Endothelial cell of umbilical vein (primary cell): ENCODE data around the gene RAB4B. TPM values are rescaled to one million over a fixed set of nuclear protein-coding genes. Genes with fewer than 3 reads are reported as not detected.

Experiments
- BruUV-seq: library from RNA; stranded (reverse); fragments of 400-500 nt; replicated peaks from 2 replicates; lab custom pipeline; 2021; lab: Mats Ljungman, UMichigan
- CTCF ChIA-PET: fragments of 300-600, 350-600 bp; sonication (Branson Sonifier 250); formaldehyde crosslinking; loops from one replicate; lab custom pipeline; 2021; ENCODE audit warnings: antibody characterized with exemption, inconsistent platforms; lab: Charles Lee
- POLR2A ChIA-PET: fragments of 300-600, 350-600 bp; sonication (Branson Sonifier 250); formaldehyde crosslinking; loops from one replicate; lab custom pipeline; 2021; ENCODE audit warnings: antibody characterized with exemption, inconsistent platforms; lab: Charles Lee
- DNase-seq: peaks from one replicate; pipeline ENCODE4 v3.0.0-alpha.2; 2011; ENCODE audit warnings: low read depth, low spot score
- FAIRE-seq: peaks from 2 replicates; lab custom pipeline; 2011; peaks lifted over from hg19 to GRCh38; lab: Jason Lieb, UNC
- H2AFZ ChIP-seq: 2 replicates; pipeline ENCODE4 v1.6.0; 2012; ENCODE audit warnings: low read depth, low read length, control low read depth, inconsistent platforms
- H3K27ac ChIP-seq: 2 replicates; pipeline ENCODE4 v1.5.1; 2011; ENCODE audit warnings: low read depth, mild to moderate bottlenecking, control low read depth, low read length, moderate library complexity; ENCODE audit not compliant: insufficient read depth
- H3K27me3 ChIP-seq, 2 experiments: 2 replicates each; pipeline versions ENCODE4 v1.6.0 to v1.6.1; 2011; ENCODE audit warnings: low read length in 2 of 2, mixed read lengths in 1 of 2; ENCODE audit not compliant: control insufficient read depth in 2 of 2, insufficient read depth in 2 of 2
- H3K36me3 ChIP-seq, 2 experiments: 2 replicates in 1 of 2; 3 replicates in 1 of 2; pipeline ENCODE4 v1.5.1; 2011; ENCODE audit warnings: low read length in 2 of 2, mild to moderate bottlenecking in 1 of 2, moderate library complexity in 1 of 2; ENCODE audit not compliant: control insufficient read depth in 2 of 2, insufficient read depth in 2 of 2; ENCODE audit errors: extremely low read depth in 1 of 2
- H3K4me1 ChIP-seq: 3 replicates; pipeline ENCODE4 v1.5.1; 2011; ENCODE audit warnings: mild to moderate bottlenecking, low read length; ENCODE audit not compliant: control insufficient read depth, insufficient read depth; ENCODE audit errors: extremely low read depth
- H3K4me2 ChIP-seq: 2 replicates; pipeline ENCODE4 v1.6.1; 2011; ENCODE audit warnings: low read length, control low read depth, mixed read lengths; ENCODE audit not compliant: insufficient read depth
- H3K4me3 ChIP-seq, 3 experiments: fragments of 200-600 bp in 1 of 3; sonication (generic), shearing (Covaris generic) in 1 of 3; replicated peaks in 1 of 3; 2 replicates each; pipeline ENCODE4 v1.5.1; 2011 to 2016; ENCODE audit warnings: control low read depth in 3 of 3, low read length in 3 of 3, mild to moderate bottlenecking in 2 of 3, inconsistent platforms in 1 of 3, low read depth in 1 of 3, moderate library complexity in 1 of 3; ENCODE audit not compliant: insufficient read depth in 1 of 3
- H3K79me2 ChIP-seq: 2 replicates; pipeline ENCODE4 v1.6.0; 2012; ENCODE audit warnings: low read length, inconsistent platforms; ENCODE audit not compliant: control insufficient read depth, insufficient read depth
- H3K9ac ChIP-seq: replicated peaks from 2 replicates; pipeline ENCODE3; 2011; ENCODE audit warnings: low read length, control low read depth; ENCODE audit not compliant: insufficient read depth; ENCODE audit errors: extremely low read depth
- H3K9me1 ChIP-seq: replicated peaks from 3 replicates; pipeline ENCODE4 v1.6.0; 2011; ENCODE audit warnings: mild to moderate bottlenecking, low read length; ENCODE audit not compliant: control insufficient read depth, insufficient read depth; ENCODE audit errors: extremely low read depth
- H3K9me3 ChIP-seq: replicated peaks from 2 replicates; pipeline ENCODE4 v1.5.1; 2012; ENCODE audit warnings: low read length, inconsistent platforms; ENCODE audit not compliant: control insufficient read depth, insufficient read depth
- H4K20me1 ChIP-seq: replicated peaks from 2 replicates; pipeline ENCODE3; 2011; ENCODE audit warnings: mild to moderate bottlenecking, low read length; ENCODE audit not compliant: control insufficient read depth, insufficient read depth; ENCODE audit errors: extremely low read depth
- EZH2 ChIP-seq: IDR thresholded peaks from 2 replicates; pipeline ENCODE4 v1.6.1; 2012; ENCODE audit warnings: borderline replicate concordance, low read depth, mild to moderate bottlenecking, moderate library complexity, low read length, inconsistent platforms; ENCODE audit not compliant: severe bottlenecking
- FOS ChIP-seq: IDR thresholded peaks from 2 replicates; pipeline ENCODE4 v1.6.1; 2011; ENCODE audit warnings: mild to moderate bottlenecking, low read length, moderate library complexity, borderline replicate concordance; ENCODE audit not compliant: insufficient read depth
- GATA2 ChIP-seq: IDR thresholded peaks from 2 replicates; pipeline ENCODE4 v1.7.0; 2011; ENCODE audit warnings: low read depth, mild to moderate bottlenecking, moderate library complexity, mixed read lengths, low read length; ENCODE audit not compliant: insufficient read length, insufficient read depth
- JUN ChIP-seq: IDR thresholded peaks from 2 replicates; pipeline ENCODE4 v1.6.1; 2011; ENCODE audit warnings: borderline replicate concordance, low read depth; ENCODE audit not compliant: insufficient read length, insufficient read depth
- MYC ChIP-seq: IDR thresholded peaks from one replicate; pipeline ENCODE4 v1.6.1; 2011; ENCODE audit warnings: mild to moderate bottlenecking, low read depth, low read length
- POLR2A ChIP-seq: IDR thresholded peaks from 2 replicates; pipeline ENCODE4 v1.6.1; 2012; ENCODE audit warnings: low read depth, mild to moderate bottlenecking, control low read depth, low read length
- POLR2AphosphoS5 ChIP-seq: IDR thresholded peaks from 2 replicates; pipeline ENCODE4 v1.6.1; 2012; ENCODE audit warnings: low read depth, mild to moderate bottlenecking, control low read depth, low read length, moderate library complexity; ENCODE audit not compliant: insufficient read depth
- dilution Hi-C: fragments of 300-500 bp; cut with MboI; formaldehyde crosslinking; loops from one replicate; pipeline ENCODE4 v1.15.0; 2019; ENCODE audit warnings: low sequenced_read_pairs; ENCODE audit not compliant: extremely low pct_ligation_motif_present
- intact Hi-C: fragments of 100-400 bp; cut with micrococcal nuclease; formaldehyde crosslinking; loops from one replicate; pipeline ENCODE4 v1.10.0; 2022
- polyA plus RNA-seq, 4 experiments: library from polyadenylated mRNA; depleted of rRNA in 3 of 4; stranded (reverse) in 3 of 4; unstranded in 1 of 4; fragments of >200 nt; gene quantifications; 2 replicates each; pipeline versions ENCODE4 v1.2.1 to v1.2.3, GENCODE V29; 2011 to 2012; ENCODE audit warnings: missing spikeins in 1 of 4
- total RNA-seq: library from RNA; stranded (reverse); gene quantifications from 2 replicates; pipeline ENCODE4 v1.2.3, GENCODE V29; 2021
- TF ChIP-seq, protein P1 (sequence below), 2 donors: IDR thresholded peaks; 1 replicate in 1 of 2; 2 replicates in 1 of 2; pipeline ENCODE4 v1.5.1; 2011; ENCODE audit warnings: low read length in 2 of 2, mild to moderate bottlenecking in 2 of 2, moderate library complexity in 2 of 2, control low read depth in 1 of 2, inconsistent platforms in 1 of 2, low read depth in 1 of 2; ENCODE audit not compliant: insufficient read depth in 1 of 2; ENCODE audit errors: extremely low read depth in 1 of 2
- TF ChIP-seq, protein P2 (sequence below): IDR thresholded peaks from 2 replicates; pipeline ENCODE4 v1.6.1; 2011; ENCODE audit not compliant: insufficient read depth, insufficient read length

Gene RAB4B
- total and polyA plus RNA-seq, 2 donors (not counting 3 experiments of a cell fraction or from before 2014, with no cell fraction given) = 33.6 to 61.0 TPM

DNA sequence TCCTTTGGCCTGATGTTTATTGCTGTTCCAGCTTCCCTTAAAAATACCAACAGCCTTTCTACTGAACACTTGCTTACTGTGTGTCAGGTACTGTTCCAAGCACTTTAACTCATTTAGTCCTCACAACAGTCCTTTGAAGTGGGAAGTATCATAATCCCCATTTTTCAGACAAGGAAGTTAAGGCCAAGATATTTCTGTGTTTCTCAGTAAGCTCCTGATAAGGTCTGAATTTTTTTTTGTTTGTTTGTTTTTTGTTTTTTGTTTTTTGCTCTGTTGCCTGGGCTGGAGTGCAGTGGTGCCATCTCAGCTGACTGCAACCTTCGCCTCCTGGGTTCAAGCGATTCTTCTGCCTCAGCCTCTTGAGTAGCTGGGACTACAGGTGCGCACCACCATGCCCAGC lies 19.6 kb upstream of the RAB4B start:
- intact Hi-C loops (no loop called here), dilution Hi-C loops (no loop called here)
- DNase-seq = no peak
- TF ChIP-seq JUN = no peak
- TF ChIP-seq MYC = no peak
- TF ChIP-seq, protein P1, sequence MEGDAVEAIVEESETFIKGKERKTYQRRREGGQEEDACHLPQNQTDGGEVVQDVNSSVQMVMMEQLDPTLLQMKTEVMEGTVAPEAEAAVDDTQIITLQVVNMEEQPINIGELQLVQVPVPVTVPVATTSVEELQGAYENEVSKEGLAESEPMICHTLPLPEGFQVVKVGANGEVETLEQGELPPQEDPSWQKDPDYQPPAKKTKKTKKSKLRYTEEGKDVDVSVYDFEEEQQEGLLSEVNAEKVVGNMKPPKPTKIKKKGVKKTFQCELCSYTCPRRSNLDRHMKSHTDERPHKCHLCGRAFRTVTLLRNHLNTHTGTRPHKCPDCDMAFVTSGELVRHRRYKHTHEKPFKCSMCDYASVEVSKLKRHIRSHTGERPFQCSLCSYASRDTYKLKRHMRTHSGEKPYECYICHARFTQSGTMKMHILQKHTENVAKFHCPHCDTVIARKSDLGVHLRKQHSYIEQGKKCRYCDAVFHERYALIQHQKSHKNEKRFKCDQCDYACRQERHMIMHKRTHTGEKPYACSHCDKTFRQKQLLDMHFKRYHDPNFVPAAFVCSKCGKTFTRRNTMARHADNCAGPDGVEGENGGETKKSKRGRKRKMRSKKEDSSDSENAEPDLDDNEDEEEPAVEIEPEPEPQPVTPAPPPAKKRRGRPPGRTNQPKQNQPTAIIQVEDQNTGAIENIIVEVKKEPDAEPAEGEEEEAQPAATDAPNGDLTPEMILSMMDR (IDR thresholded peaks at IDR 0.05; ENCODE audit: extremely low read depth in 1 of 2, insufficient read depth in 1 of 2, low read depth in 1 of 2, low read length in 2 of 2) = no peak
- TF ChIP-seq FOS = no peak
- TF ChIP-seq EZH2 = no peak
- TF ChIP-seq GATA2 = no peak
- TF ChIP-seq POLR2AphosphoS5 = no peak
- TF ChIP-seq POLR2A = no peak
- TF ChIP-seq, protein P2, sequence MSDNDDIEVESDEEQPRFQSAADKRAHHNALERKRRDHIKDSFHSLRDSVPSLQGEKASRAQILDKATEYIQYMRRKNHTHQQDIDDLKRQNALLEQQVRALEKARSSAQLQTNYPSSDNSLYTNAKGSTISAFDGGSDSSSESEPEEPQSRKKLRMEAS = no peak
- Histone ChIP-seq H3K9me3 (no peaks in the 10 kb centered on the region), H3K4me1 (peaks cover 33% of the 10 kb centered on the region), H3K9me1 (no peaks in the 10 kb centered on the region), H3K27me3 (no peaks in the 10 kb centered on the region), H3K4me2 (no peak overlapping the region), H2AFZ (no peak overlapping the region), H3K4me3 (no peak overlapping the region), H4K20me1 (no peaks in the 10 kb centered on the region), H3K9ac (no peak overlapping the region), H3K36me3 (peaks cover 24 to 51% of the 10 kb centered on the region in 2 experiments), H3K27ac (no peak overlapping the region), H3K79me2 (peaks cover 63% of the 10 kb centered on the region)
- CTCF ChIA-PET = interaction anchor here (0.5 to 2.0 kb wide), 3 partner anchors 13 to 78 kb away, joined by 3 to 5 read pairs (median 5); partner anchors contain the start of gene EGLN2
- FAIRE-seq = peak; percentile 31
- BruUV-seq = no TSS peak
- POLR2A ChIA-PET = interaction anchor here (1.7 kb wide), 1 partner anchor 19 kb away, joined by 5 read pairs; the partner anchor contains the start of gene RAB4B
